ENCODE measurements around the gene CALCA.

The CALCA gene

GRCh38 chr11:14949437-14950147 is 22.6 kb downstream of the CALCA start:
- DNase-seq (ENCODE audit: low spot score): no peak

GRCh38 chr11:14942745-14943144 is 29.4 kb downstream of the CALCA start:
- no peak for DNase-seq (ENCODE audit: low spot score)

DNA sequence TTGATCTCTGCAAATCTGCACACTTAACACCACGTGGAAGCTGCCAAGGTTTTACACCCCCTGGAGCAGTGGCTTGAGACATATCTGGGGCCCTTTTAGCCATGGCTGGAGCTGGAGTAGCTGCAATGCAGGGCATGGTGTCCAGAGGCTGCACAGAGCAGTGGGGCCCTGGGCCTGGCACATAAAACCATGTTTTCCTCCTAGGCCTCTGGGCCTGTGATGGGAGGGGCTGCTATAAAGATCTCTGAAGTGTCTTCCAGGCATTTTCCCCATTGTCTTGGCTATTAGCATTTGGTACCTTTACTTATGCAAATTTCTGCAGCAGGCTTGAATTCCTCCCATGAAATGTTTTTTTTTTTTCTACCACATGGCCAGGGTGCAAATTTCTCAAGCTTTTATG is 33.2 kb downstream of the CALCA start:
- no peak for DNase-seq (ENCODE audit: low spot score)

GRCh38 chr11:14934641-14935351 is 37.4 kb downstream of the CALCA start:
- no peak for DNase-seq (ENCODE audit: low spot score)

DNA sequence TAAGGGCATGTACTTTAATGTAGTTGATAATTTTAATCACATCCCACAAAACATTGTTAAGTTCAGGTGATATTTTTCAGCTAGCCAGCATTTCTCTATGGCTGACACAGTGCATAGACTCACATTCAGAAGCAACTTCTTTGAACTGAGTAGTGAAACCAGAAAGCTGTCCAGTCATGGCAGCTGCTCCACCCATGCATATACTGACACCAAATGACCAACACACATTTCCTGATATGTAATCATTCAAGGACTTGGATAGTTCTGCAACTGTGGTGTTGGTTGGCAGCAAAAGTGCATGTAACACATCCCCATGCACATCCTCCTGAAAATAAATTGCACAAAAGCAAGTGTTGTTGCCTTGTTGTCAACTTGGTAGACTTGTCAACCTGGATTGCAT is 39.7 kb downstream of the CALCA start:
- no peak for DNase-seq (ENCODE audit: low spot score)

DNA sequence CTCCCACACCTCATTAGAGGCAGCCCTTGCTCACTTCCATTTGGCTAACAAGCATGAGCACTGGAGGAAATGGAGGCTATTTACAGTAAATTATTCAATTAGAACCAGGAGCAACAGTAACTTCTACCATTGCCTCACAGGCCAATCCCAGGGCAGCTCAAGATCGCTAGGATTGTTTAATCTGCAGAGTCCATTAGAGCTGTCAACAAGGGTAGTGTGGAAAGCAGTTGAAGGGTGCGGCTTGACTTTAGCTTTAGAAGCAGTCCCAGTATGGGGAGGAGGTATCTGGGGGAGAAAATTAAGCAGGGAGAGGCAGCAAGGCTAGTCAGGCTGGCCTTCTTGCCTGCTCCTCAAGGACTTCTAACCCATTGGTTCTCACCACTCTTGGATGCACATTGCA is 41.8 kb downstream of the CALCA start:
- DNase-seq (ENCODE audit: low spot score): no peak

DNA sequence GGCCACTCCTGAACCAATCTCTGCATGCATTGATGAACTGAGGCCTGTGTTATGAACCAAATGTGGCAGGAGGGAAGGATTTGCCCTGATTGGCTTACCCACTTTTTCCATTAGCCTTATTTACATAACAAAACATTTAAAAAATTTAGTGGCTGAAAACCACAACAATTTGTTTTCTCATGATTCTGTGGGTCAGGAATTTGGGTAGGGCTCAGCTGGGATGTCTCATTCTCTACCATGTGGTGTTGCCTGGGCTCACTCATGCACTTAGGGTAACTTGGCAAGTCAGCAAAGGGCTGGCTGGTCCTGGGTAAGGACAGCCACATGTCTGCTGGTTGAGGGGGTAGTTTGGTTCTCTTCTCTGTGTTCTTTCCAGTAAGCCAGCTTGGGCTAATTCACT is 45.0 kb downstream of the CALCA start:
- DNase-seq (ENCODE audit: low spot score): no peak

- DNase-seq (ENCODE audit: low spot score): no peak
Measured at GRCh38 chr11:14924318-14924717, 47.8 kb downstream of the CALCA start.

Data from SK-N-DZ (cell line).